ENCODE measurements around the gene CEP95. TPM values are rescaled to one million over a fixed set of nuclear protein-coding genes. Genes with fewer than 3 reads are reported as not detected.

Gene CEP95
- total RNA-seq, 2 experiments from 2014 or later: 71.0 to 71.7 TPM

DNA sequence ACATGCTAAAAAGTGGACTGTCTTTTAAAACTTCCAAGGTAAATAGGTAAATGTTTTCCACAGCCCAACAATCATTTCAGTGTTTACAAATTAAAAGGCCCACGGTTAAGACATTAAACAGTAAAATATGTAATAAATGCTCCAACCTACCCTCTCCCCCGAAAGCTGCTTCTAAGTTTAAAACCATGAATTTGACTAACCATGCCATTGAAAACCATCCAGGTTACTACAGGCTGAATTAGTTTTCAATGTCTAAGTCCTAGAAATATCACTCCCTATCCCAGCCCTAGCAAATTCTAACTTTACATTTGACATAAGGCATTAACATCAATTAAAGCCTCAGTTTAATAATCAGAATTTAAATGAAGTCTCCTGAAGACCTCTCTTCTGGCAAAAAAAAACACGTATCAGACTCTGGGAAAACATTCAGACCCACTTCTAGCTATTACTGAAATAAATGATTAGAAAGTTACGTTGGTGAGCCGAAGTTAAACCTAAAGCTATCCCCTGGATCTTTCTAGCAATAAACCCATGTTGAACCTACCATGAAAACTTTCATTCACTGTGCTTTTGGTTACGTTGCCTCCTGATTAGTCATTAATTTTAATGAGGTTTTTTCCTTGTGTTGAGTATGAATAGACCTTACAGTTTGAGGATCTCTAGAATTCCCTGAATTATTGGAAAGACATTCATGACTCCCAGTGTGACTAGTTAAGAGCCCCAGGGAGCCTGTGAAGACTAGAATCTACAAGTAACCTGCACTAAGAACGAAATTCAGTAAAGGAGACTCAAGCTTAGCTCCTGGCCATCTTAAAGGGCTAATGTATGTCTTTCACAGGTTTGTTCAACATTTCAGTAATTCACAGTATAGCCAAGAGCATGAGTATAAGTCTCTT, 8.2 kb upstream of the CEP95 start:
- H3K27ac Mint-ChIP-seq: peak overlapping the region; percentile 17
- DNase-seq (no peak), ATAC-seq (ENCODE audit: low read depth) (no peak)
- POLR2A ChIA-PET: interaction anchor here (0.7 to 4.3 kb wide), 2 partner anchors 8 to 12 kb away, joined by 3 to 179 read pairs; partner anchors contain the start of genes CEP95 and DDX5
- no peaks in the 10 kb centered on the region for H3K9me3 Mint-ChIP-seq
- H3K4me1 Mint-ChIP-seq: peaks cover 70% of the 10 kb centered on the region
- peaks cover 57% of the 10 kb centered on the region for H3K36me3 Mint-ChIP-seq
- H3K4me3 Mint-ChIP-seq: no peak overlapping the region
- no peaks in the 10 kb centered on the region for H3K27me3 Mint-ChIP-seq

DNA sequence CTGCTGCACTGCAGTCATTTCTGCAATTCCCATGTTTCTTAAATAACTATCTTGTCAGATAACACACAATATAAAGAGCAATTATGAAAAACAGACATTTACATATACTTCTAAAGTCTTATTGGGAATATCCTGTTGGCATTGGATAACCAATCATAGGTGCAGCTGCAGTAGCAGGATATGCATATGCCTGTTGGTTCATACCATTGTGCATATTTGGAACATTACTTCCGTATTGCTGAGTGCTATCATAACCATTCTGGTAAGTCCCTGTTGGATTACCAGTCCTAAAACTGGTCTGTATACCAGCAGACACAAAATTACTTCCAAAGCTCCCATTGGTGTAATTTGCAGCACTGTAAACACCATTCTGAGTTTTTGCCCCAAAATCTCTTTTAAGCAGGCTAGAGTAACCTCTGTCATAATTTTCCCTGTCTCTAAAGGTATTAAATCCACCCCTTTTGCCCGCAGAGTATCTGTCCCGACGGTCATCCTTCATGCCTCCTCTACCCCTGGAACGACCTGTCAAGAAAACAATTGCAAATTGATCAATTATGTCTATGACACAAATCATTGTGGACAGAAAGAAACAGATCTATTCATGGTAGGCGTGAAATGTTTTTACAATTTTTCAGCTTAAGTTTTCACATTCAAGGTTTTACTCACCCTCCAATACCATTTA, 6.8 kb upstream of the CEP95 start:
- POLR2A ChIA-PET: no interaction called here
- Mint-ChIP-seq H3K36me3 (peaks cover 60% of the 10 kb centered on the region), H3K4me1 (peaks cover 69% of the 10 kb centered on the region), H3K27me3 (no peaks in the 10 kb centered on the region), H3K4me3 (no peak overlapping the region), H3K27ac (peak overlapping the region; percentile 79), H3K9me3 (no peaks in the 10 kb centered on the region)
- DNase-seq (no peak), ATAC-seq (ENCODE audit: low read depth) (no peak)

DNA sequence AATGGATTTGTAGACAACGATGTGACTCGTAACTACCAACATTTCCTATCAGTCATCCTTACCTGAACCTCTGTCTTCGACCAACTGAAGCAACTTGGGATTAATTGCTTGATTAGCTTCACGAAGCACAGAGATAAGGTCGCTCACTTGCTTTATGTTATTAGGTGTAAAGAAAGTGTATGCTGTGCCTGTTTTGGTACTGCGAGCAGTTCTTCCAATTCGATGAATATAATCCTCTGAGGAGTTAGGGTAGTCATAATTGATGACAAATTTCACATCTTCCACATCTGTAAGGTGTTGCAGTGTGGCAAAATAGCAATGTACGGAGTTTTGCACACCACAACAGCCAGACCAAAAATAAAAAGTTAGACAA, 6.3 kb upstream of the CEP95 start:
- ATAC-seq (ENCODE audit: low read depth): no peak
- no peak overlapping the region for H3K27ac Mint-ChIP-seq
- POLR2A ChIA-PET: no interaction called here
- no peaks in the 10 kb centered on the region for H3K27me3 Mint-ChIP-seq
- no peak overlapping the region for H3K4me3 Mint-ChIP-seq
- H3K4me1 Mint-ChIP-seq: peaks cover 66% of the 10 kb centered on the region
- peaks cover 64% of the 10 kb centered on the region for H3K36me3 Mint-ChIP-seq
- H3K9me3 Mint-ChIP-seq: no peaks in the 10 kb centered on the region
- DNase-seq: no peak

DNA sequence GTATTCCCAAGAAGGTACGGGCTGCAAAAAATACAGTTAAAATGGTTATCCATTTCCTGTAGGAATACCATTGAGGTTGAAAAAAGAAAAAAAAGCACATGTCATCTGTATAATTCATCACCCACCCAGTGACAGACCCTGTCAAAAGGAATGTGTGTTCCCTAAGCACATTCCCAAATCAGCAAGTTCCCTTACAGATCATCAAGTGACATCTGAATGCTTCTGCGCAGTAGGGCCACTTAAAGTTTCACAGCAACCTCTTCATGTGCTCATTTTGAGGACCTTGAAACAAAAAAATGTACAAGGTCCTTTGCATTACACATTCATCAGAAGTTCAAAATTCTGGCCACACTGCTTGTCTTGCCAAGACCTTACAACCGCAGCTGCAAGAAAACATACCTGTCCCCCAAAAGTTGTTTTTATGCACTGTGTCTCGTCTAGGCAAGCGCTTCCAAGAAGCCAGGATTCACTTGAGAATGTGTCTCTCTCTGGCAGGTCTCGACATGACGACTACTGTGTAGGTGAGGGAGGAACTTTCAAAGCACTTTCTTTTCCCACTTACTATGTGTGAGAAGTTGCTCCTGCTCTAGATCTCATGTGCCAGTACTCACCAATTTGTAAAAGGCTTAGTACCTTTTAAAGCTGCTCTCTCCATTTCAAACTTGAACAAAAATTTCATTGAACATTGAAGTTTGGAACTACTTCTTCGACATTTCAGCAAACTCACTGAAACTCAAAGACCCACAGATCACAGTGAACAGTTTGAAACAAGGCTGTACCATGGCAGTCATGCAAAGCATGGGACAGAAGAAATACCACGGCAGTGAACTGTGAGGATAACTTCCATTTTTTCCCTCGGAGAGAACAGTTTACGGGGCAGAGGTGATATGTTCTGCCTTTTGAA, 5.7 kb upstream of the CEP95 start:
- Mint-ChIP-seq H3K27ac (no peak overlapping the region), H3K4me3 (no peak overlapping the region), H3K36me3 (peaks cover 67% of the 10 kb centered on the region), H3K9me3 (no peaks in the 10 kb centered on the region), H3K4me1 (peaks cover 61% of the 10 kb centered on the region), H3K27me3 (no peaks in the 10 kb centered on the region)
- POLR2A ChIA-PET: no interaction called here
- ATAC-seq (ENCODE audit: low read depth) (no peak), DNase-seq (no peak)

DNA sequence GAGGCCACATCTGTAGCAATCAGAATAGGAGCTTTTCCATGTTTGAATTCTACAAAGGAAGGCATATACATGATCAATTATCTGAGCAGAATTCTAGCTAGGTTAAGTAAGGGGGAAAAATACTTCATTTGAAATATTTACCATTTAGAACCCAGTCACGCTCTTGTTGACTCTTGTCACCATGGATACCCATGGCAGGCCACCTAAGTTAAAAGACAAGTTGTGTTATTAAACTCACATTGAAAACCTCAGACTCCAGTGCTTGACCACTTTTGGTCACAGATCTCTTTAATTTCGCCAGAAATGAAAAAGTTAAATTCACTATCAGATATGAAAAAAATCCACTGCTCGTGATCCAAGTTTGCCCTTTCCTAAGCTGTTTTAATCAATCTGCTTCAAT, 4.8 kb upstream of the CEP95 start:
- peaks cover 59% of the 10 kb centered on the region for H3K4me1 Mint-ChIP-seq
- peaks cover 63% of the 10 kb centered on the region for H3K36me3 Mint-ChIP-seq
- H3K4me3 Mint-ChIP-seq: no peak overlapping the region
- DNase-seq: no peak
- H3K27me3 Mint-ChIP-seq: no peaks in the 10 kb centered on the region
- POLR2A ChIA-PET: no interaction called here
- H3K27ac Mint-ChIP-seq: peak overlapping the region; percentile 42
- no peaks in the 10 kb centered on the region for H3K9me3 Mint-ChIP-seq
- ATAC-seq (ENCODE audit: low read depth): no peak

DNA sequence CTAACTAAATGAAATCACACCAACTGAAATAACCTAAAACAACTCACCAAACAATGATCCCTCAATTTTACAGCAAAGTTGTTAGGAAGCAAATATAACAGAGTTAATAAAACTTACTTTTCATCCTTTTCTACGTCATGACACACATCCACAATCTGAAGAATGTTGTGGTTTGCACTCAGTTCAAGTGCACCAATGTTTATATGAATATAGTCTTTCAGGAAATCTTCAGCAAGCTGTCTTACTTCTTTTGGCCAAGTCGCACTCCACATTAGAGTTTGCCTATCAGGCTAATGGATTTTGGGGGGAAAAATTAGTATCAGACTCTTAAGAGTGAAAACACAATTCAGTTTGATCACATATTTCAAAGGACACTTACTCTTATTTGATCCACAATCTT, 4.0 kb upstream of the CEP95 start:
- H3K4me1 Mint-ChIP-seq: peaks cover 58% of the 10 kb centered on the region
- no peaks in the 10 kb centered on the region for H3K27me3 Mint-ChIP-seq
- H3K4me3 Mint-ChIP-seq: no peak overlapping the region
- POLR2A ChIA-PET: interaction anchor here (0.5 kb wide), 1 partner anchor 109 kb away, joined by 3 read pairs; no protein-coding TSS in a partner anchor
- DNase-seq: no peak
- H3K9me3 Mint-ChIP-seq: no peaks in the 10 kb centered on the region
- H3K36me3 Mint-ChIP-seq: peaks cover 63% of the 10 kb centered on the region
- ATAC-seq (ENCODE audit: low read depth): no peak
- H3K27ac Mint-ChIP-seq: no peak overlapping the region

DNA sequence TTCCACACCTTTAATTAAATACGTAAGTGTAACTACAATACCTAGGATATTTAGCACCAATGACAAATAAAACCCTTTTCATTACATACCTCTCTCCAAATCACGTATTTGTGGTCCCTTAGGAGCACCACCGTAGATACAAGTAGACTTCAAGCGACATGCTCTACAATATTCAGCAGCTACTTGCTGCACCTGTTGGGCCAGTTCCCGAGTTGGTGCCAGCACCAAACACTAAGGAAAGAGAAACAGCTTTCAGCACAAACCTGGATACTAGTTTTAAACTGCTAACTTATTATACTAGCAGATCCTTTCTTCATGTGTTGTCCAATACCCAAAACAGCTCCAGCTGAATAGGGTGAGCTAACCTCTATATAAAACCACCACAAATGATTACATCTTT, 3.4 kb upstream of the CEP95 start:
- Mint-ChIP-seq H3K27me3 (no peaks in the 10 kb centered on the region), H3K4me1 (peaks cover 57% of the 10 kb centered on the region), H3K27ac (no peak overlapping the region), H3K9me3 (no peaks in the 10 kb centered on the region), H3K36me3 (peaks cover 61% of the 10 kb centered on the region), H3K4me3 (no peak overlapping the region)
- DNase-seq (no peak), ATAC-seq (ENCODE audit: low read depth) (no peak)
- POLR2A ChIA-PET: interaction anchor here (0.5 to 2.6 kb wide), 2 partner anchors 109 to 155 kb away, joined by 3 to 6 read pairs; no protein-coding TSS in a partner anchor

DNA sequence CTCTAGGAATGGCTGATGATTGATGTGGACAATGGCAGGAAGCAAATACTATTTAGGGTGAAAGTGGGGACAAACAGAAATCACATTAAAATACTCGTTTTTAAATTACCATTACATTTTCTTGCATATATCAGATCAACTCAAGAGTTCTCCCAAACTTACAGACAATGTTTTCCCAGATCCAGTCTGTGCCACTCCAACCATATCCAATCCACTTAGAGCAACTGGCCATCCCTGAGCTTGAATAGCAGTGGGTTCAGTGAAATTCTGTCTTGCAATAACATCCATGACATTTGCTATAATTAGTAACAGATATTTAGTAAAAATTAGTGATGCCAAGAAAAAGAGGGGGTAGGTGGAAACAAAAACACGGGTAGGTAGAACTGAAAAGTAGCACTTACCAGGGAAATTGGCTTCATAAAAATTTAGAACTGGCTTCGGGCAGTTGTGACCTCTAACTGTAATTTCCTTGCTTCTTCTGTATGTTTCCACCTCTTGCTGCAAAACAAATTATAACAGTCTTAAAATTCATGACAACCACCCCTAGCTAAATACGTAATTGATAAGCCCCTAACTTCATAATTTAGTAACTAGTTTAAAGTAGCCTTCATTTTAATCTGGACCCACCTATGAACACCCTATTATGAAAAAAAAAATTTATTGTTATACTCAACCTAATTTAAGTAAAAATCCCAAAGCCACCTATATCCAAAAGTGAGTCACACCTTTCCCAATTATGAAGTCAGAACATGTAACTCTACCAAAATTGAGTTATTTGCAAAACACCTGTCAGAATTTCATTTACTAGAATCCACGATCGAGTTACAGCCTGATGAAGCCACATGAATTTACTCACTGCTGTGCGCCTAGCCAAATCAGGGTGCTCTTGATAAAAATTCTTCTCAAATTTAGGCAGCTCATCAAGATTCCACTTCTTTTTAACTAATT, 2.7 kb upstream of the CEP95 start:
- POLR2A ChIA-PET: interaction anchor here (2.6 to 4.2 kb wide), 9 partner anchors 7 to 158 kb away, joined by 6 to 179 read pairs (median 25); partner anchors contain the start of genes PECAM1, POLG2 and SMURF2
- ATAC-seq (ENCODE audit: low read depth) (no peak), DNase-seq (no peak)
- H3K27ac Mint-ChIP-seq: peak overlapping the region; percentile 100
- no peaks in the 10 kb centered on the region for H3K9me3 Mint-ChIP-seq
- peak overlapping the region; percentile 98 for H3K4me3 Mint-ChIP-seq
- no peaks in the 10 kb centered on the region for H3K27me3 Mint-ChIP-seq
- H3K4me1 Mint-ChIP-seq: peaks cover 57% of the 10 kb centered on the region
- peaks cover 59% of the 10 kb centered on the region for H3K36me3 Mint-ChIP-seq

DNA sequence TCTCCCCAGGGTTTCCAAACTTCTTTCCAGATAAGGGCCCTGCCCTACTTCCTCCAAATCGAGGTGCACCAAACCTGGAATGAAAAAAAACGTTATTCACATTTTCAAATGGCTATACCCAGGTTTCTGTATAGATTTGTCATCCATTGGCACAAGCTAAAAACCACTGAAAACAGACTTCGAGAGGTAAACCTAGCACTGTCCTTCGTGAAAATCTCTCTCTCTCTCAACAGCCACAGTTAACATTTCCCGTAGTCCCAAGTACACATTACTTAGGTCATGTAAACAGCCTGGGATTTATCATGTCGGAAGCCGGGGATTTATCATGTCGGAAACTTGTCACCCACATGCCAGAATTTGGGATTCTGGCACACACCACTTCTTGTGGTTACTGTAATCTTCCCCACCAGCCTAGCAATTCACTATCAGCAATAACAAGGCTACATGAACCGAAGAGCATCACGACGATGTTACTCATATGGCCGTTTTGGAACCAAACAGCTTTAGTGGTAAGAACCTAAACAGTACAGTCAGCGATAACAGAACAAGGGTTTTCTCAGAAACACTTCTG, 1.9 kb upstream of the CEP95 start:
- H3K4me3 Mint-ChIP-seq: peak overlapping the region; percentile 98
- H3K9me3 Mint-ChIP-seq: no peaks in the 10 kb centered on the region
- H3K4me1 Mint-ChIP-seq: peaks cover 55% of the 10 kb centered on the region
- H3K27me3 Mint-ChIP-seq: no peaks in the 10 kb centered on the region
- H3K36me3 Mint-ChIP-seq: peaks cover 56% of the 10 kb centered on the region
- ATAC-seq (ENCODE audit: low read depth) (no peak), DNase-seq (no peak)
- POLR2A ChIA-PET: interaction anchor here (0.5 to 4.2 kb wide), 35 partner anchors 8 to 662 kb away, joined by 3 to 179 read pairs (median 6); partner anchors contain the start of genes PECAM1, POLG2, SMURF2 and TEX2
- H3K27ac Mint-ChIP-seq: peak overlapping the region; percentile 100

DNA sequence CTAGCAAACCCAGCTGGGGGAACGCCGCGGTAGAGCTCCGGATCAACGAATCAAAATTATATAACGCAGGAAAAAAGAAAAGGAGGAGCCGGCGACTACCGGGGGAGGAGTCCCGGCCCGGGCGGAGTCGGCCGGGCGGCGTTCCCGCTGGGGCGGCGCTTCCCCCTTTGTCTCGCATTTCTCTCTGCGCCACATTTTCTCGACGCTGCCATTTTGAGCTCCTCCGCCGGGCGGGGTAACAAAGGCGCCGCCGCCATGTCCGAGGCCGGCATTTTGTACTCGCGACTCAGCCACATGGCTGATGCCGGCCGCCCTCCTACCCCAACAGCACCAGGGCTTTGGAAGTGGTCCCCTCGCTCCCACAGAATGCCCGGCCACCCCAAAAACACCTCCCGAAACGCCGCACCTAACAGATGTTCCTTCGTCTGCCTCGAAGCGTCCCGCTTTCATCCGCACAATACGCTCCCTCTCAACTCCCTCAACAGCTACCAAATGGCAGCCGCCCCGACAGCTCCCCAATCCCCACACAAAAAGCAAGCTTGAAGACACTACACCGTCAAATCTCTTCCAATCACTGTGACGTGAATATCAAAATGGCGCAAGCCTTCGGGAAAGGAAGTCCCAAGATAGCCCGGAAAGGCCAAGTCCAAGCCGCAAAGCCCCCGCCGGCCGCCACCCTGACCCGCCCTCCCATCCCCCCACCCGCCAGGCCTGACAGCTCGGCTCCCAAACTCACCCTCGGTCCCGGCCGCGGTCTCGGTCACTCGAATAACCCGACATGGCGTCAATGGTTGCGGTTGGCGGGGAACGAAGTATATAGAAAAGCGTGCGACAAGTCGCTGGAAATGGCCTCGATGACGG, 1.2 kb upstream of the CEP95 start:
- Mint-ChIP-seq H3K27me3 (no peaks in the 10 kb centered on the region), H3K4me3 (peak overlapping the region; percentile 98), H3K27ac (peak overlapping the region; percentile 100), H3K36me3 (peaks cover 53% of the 10 kb centered on the region), H3K4me1 (peaks cover 48% of the 10 kb centered on the region), H3K9me3 (no peaks in the 10 kb centered on the region)
- DNase-seq: peak; percentile 88
- ATAC-seq (ENCODE audit: low read depth): peak; percentile 40
- POLR2A ChIA-PET: interaction anchor here (0.5 to 4.2 kb wide), 44 partner anchors 9 to 807 kb away, joined by 3 to 179 read pairs (median 6); partner anchors contain the start of genes PECAM1, POLG2, SMURF2 and TEX2

DNA sequence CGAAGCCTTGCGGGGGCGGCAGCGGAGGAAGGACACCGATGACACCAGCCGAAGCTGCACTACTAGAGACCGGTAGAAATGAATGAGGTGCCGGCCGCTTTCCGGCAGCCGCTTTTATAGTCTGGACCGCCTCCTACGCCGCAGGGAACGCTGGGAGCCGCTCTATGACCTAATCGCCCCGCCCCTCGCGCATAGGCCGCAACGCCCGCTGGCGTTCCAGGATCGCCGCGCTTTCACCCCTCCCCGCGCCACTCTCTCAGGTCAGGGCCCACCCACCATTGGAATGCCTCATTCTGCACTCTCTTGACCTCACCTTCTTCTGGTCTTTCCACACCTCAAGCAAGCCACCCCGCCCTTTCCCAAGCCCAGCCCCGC, 589 bp upstream of the CEP95 start, which contains the start of gene DDX5:
Gene DDX5 (minus strand): TSS at position 89 of the 375 bp plus-strand sequence. CDS start 170 bp downstream, outside the sequence.
- DNase-seq (peak; percentile 97), ATAC-seq (ENCODE audit: low read depth) (peak; percentile 64)
- H3K27ac Mint-ChIP-seq: peak within 1 kb of the TSS; percentile 100
- no peaks in the 10 kb centered on the region for H3K27me3 Mint-ChIP-seq
- peaks cover 52% of the 10 kb centered on the region for H3K36me3 Mint-ChIP-seq
- H3K4me1 Mint-ChIP-seq: peaks cover 43% of the 10 kb centered on the region
- no peaks in the 10 kb centered on the region for H3K9me3 Mint-ChIP-seq
- peak within 1 kb of the TSS; percentile 98 for H3K4me3 Mint-ChIP-seq
- POLR2A ChIA-PET: interaction anchor here (0.7 to 4.2 kb wide), 30 partner anchors 9 to 808 kb away, joined by 3 to 179 read pairs (median 8); partner anchors contain the start of genes PECAM1, POLG2, SMURF2 and TEX2
